K562 (cell line): ENCODE measurements around the gene CPPED1. TPM values are rescaled to one million over a fixed set of nuclear protein-coding genes. Genes with fewer than 3 reads are reported as not detected.

ENCODE experiments used
- ARID1B ChIP-seq: fragments of 450-650 bp; IDR thresholded peaks from 2 replicates; pipeline ENCODE4 v1.6.1; 2016; ENCODE audit warnings: antibody characterized with exemption, mild to moderate bottlenecking, inconsistent platforms
- CREM ChIP-seq: IDR thresholded peaks from 2 replicates; pipeline ENCODE4 v1.6.1; 2014; ENCODE audit warnings: antibody characterized with exemption, low read depth
- DMBX1 ChIP-seq: fragments of 250-450 bp; sonication (Bioruptor Pico); IDR thresholded peaks from 2 replicates; pipeline ENCODE4 v1.8.0; 2022; ENCODE audit warnings: inconsistent platforms, mild to moderate bottlenecking, moderate library complexity, borderline replicate concordance
- E2F6 ChIP-seq, 2 experiments: IDR thresholded peaks; 2 replicates each; pipeline ENCODE4 v1.6.1; 2011; ENCODE audit warnings: borderline replicate concordance in 1 of 2, control low read depth in 1 of 2, low read depth in 1 of 2, low read length in 1 of 2, mild to moderate bottlenecking in 1 of 2, mixed read lengths in 1 of 2, moderate library complexity in 1 of 2; ENCODE audit not compliant: insufficient read depth in 1 of 2, insufficient read length in 1 of 2, poor library complexity in 1 of 2, severe bottlenecking in 1 of 2; ENCODE audit errors: extremely low read depth in 1 of 2
- FOXK2 ChIP-seq, 2 experiments: fragments of 450-650 bp; IDR thresholded peaks in 1 of 2; conservative IDR thresholded peaks in 1 of 2; 2 replicates each; pipeline ENCODE4 v1.6.1; 2016; ENCODE audit warnings: low read depth in 2 of 2, mild to moderate bottlenecking in 1 of 2
- GABPB1 ChIP-seq: sonication (generic); formaldehyde crosslinking; IDR thresholded peaks from 2 replicates; pipeline ENCODE4 v1.8.0; 2022; ENCODE audit warnings: mild to moderate bottlenecking, missing genetic modification reagents
- GABPB2 ChIP-seq: fragments of 250-450 bp; sonication (Bioruptor Pico); conservative IDR thresholded peaks from 2 replicates; pipeline ENCODE4 v1.5.1; 2021; ENCODE audit warnings: mild to moderate bottlenecking
- ILF3 ChIP-seq: fragments of 450-650 bp; IDR thresholded peaks from 2 replicates; pipeline ENCODE4 v1.6.1; 2018; ENCODE audit warnings: antibody characterized with exemption, mild to moderate bottlenecking, moderate library complexity, borderline replicate concordance
- LCOR ChIP-seq: sonication (generic); formaldehyde crosslinking; IDR thresholded peaks from 2 replicates; pipeline ENCODE4 v1.8.0; 2022; ENCODE audit warnings: mild to moderate bottlenecking, missing genetic modification reagents
- MAFK ChIP-seq: IDR thresholded peaks from 2 replicates; pipeline ENCODE4 v1.6.1; 2011; ENCODE audit warnings: low read length, improper control_type of control experiment
- MCM2 ChIP-seq: fragments of 450-650 bp; IDR thresholded peaks from 2 replicates; pipeline ENCODE4 v1.6.1; 2017; ENCODE audit warnings: low read depth, mild to moderate bottlenecking
- NR3C1 ChIP-seq: sonication (generic); formaldehyde crosslinking; IDR thresholded peaks from 2 replicates; pipeline ENCODE4 v1.8.1; 2022; ENCODE audit warnings: missing genetic modification reagents
- PCBP2 ChIP-seq: fragments of 200-400 bp; formaldehyde crosslinking; IDR thresholded peaks from 2 replicates; pipeline ENCODE4 v1.6.1; 2018; ENCODE audit warnings: low read length, low read depth, mild to moderate bottlenecking, moderate library complexity; ENCODE audit not compliant: poor library complexity, severe bottlenecking
- TFAP4 ChIP-seq: sonication (generic); formaldehyde crosslinking; IDR thresholded peaks from 2 replicates; pipeline ENCODE4 v1.8.0; 2022; ENCODE audit warnings: missing genetic modification reagents, mild to moderate bottlenecking, moderate library complexity, borderline replicate concordance
- XRCC5 ChIP-seq: fragments of 200-400 bp; formaldehyde crosslinking; IDR thresholded peaks from 2 replicates; pipeline ENCODE4 v1.6.1; 2017; ENCODE audit warnings: low read depth, mild to moderate bottlenecking, low read length
- ZBTB12 ChIP-seq: fragments of 250-450 bp; sonication (Bioruptor Pico); IDR thresholded peaks from 2 replicates; pipeline ENCODE4 v1.4.0; 2020
- ZBTB33 ChIP-seq: sonication (generic); formaldehyde crosslinking; IDR thresholded peaks from 2 replicates; pipeline ENCODE4 v1.8.1; 2023; ENCODE audit warnings: mild to moderate bottlenecking, missing genetic modification reagents
- ZEB2 ChIP-seq: fragments of 450-650 bp; IDR thresholded peaks from 2 replicates; pipeline ENCODE4 v1.6.1; 2016
- ZNF124 ChIP-seq: sonication (generic); formaldehyde crosslinking; IDR thresholded peaks from 2 replicates; pipeline ENCODE4 v1.8.1; 2022; ENCODE audit warnings: missing genetic modification reagents
- ZNF175 ChIP-seq: fragments of 200-800 bp; sonication (Bioruptor generic); IDR thresholded peaks from 2 replicates; pipeline ENCODE4 v1.6.1; 2016; ENCODE audit warnings: low read depth, mild to moderate bottlenecking, missing genetic modification characterization, missing compliant biosample characterization
- ZNF311 ChIP-seq: fragments of 250-450 bp; sonication (Bioruptor Pico); IDR thresholded peaks from 2 replicates; pipeline ENCODE4 v1.4.0; 2020; ENCODE audit warnings: mild to moderate bottlenecking, moderate library complexity
- ZNF764 ChIP-seq: fragments of 250-450 bp; sonication (Bioruptor Pico); IDR thresholded peaks from 2 replicates; pipeline ENCODE4 v1.4.0; 2020; ENCODE audit warnings: low read depth, mild to moderate bottlenecking, moderate library complexity
- ZNF766 ChIP-seq: fragments of 200-800 bp; sonication (Bioruptor generic); conservative IDR thresholded peaks from 2 replicates; pipeline ENCODE4 v1.6.1; 2016; ENCODE audit warnings: missing genetic modification characterization, missing compliant biosample characterization
- polyA plus RNA-seq, 8 experiments: library from polyadenylated mRNA; depleted of rRNA in 4 of 8; stranded (reverse) in 5 of 8; unstranded in 3 of 8; fragments of >200 nt; fragmentation: Nextera tagmentation in 2 of 8; fragmentation: Illumina TruSeq in 1 of 8; extraction: Ambion mirVana in 2 of 8; extraction: Trizol in 1 of 8; gene quantifications; 2 replicates each; pipeline versions ENCODE4 v1.2.1 to v1.2.3, GENCODE V29; 2011 to 2014; ENCODE audit warnings: inconsistent platforms in 1 of 8, missing spikeins in 1 of 8
- total RNA-seq, 7 experiments: library from RNA; depleted of rRNA in 6 of 7; stranded (reverse); fragments of >200 nt in 6 of 7; fragmentation: Illumina TruSeq in 2 of 7; extraction: Trizol in 2 of 7; gene quantifications; 2 replicates each; pipeline versions ENCODE4 v1.2.1 to v1.2.3, GENCODE V29; 2011 to 2021; ENCODE audit warnings: low replicate concordance in 1 of 7

Gene CPPED1
- total and polyA plus RNA-seq, 9 of the 15 experiments (the other 6 are each of a cell fraction or from before 2014, with no cell fraction given), result 7.5 to 25.7 (median 16.9) TPM

- TF ChIP-seq ZBTB33 (CRISPR knock-in tag) (peak; percentile 10; the same call in 1 of the 2 replicates), NR3C1 (CRISPR knock-in tag) (no peak), PCBP2 (no peak), TFAP4 (CRISPR knock-in tag) (0 out of 2 replicates have a peak, but pooled peaks have one; percentile 26), DMBX1 (CRISPR knock-in tag) (0 out of 2 replicates have a peak, but pooled peaks have one; percentile 52), ZEB2 (no peak), XRCC5 (no peak), FOXK2 (conservative IDR thresholded peaks at IDR 0.05 in 1 of 2, IDR thresholded peaks at IDR 0.05 in 1 of 2; ENCODE audit: low read depth in 2 of 2) (no peak), ARID1B (no peak), MAFK (peak; percentile 30; the same call in 1 of the 2 replicates), ILF3 (no peak), CREM (peak; percentile 54), ZNF175 (0 out of 2 replicates have a peak, but pooled peaks have one; percentile 19), LCOR (CRISPR knock-in tag) (peak; percentile 83), E2F6 (IDR thresholded peaks at IDR 0.05; ENCODE audit: borderline replicate concordance in 1 of 2, extremely low read depth in 1 of 2, insufficient read depth in 1 of 2, insufficient read length in 1 of 2, low read depth in 1 of 2, low read length in 1 of 2, poor library complexity in 1 of 2, severe bottlenecking in 1 of 2) (peak in 1 of 2 experiments; percentile 56), MCM2 (no peak), ZBTB12 (CRISPR knock-in tag) (no peak), ZNF766 (CRISPR knock-in tag) (peak; percentile 60; the same call in 1 of the 2 replicates), GABPB2 (CRISPR knock-in tag) (no peak), ZNF124 (no peak), ZNF311 (CRISPR knock-in tag) (no peak), GABPB1 (CRISPR knock-in tag) (no peak), ZNF764 (no peak)
- TF ChIP-seq, all 486 proteins: peak for 30
These were observed 8.9 kb downstream of the CPPED1 start (continued) for GRCh38 chr16:12794486-12795387.
